HL-60 (cell line): ENCODE measurements around the gene RPS24.

Source experiments
- DNase-seq, 2 experiments: peaks; one replicate each; pipeline ENCODE4 v3.0.0-alpha.2; 2010 to 2020; ENCODE audit warnings: low read depth in 1 of 2, low spot score in 1 of 2
- H3K27ac ChIP-seq: fragments of 250-450 bp; sonication (Bioruptor Pico); replicated peaks from 2 replicates; pipeline ENCODE4 v1.5.1; 2020; ENCODE audit warnings: mild to moderate bottlenecking, moderate library complexity
- H3K27me3 ChIP-seq: fragments of 250-450 bp; sonication (Bioruptor Pico); 2 replicates; pipeline ENCODE4 v1.5.1; 2021; ENCODE audit warnings: mild to moderate bottlenecking, moderate library complexity; ENCODE audit not compliant: insufficient read depth, poor library complexity, severe bottlenecking
- H3K4me3 ChIP-seq: replicated peaks from 2 replicates; pipeline ENCODE4 v1.5.1; 2011; ENCODE audit warnings: mild to moderate bottlenecking, control low read depth, low read length; ENCODE audit not compliant: insufficient read depth
- GABPA ChIP-seq: IDR thresholded peaks from 2 replicates; pipeline ENCODE4 v1.6.1; 2012; ENCODE audit warnings: low read depth
- POLR2AphosphoS5 ChIP-seq: IDR thresholded peaks from 2 replicates; pipeline ENCODE4 v1.6.1; 2012; ENCODE audit warnings: low read depth
- SPI1 ChIP-seq: IDR thresholded peaks from 2 replicates; pipeline ENCODE4 v1.6.1; 2012; ENCODE audit warnings: low read depth, mild to moderate bottlenecking, borderline replicate concordance
- TF ChIP-seq, protein P1 (sequence below): IDR thresholded peaks from one replicate; pipeline ENCODE4 v1.5.1; 2011; ENCODE audit warnings: low read length, control low read depth, inconsistent platforms; ENCODE audit not compliant: insufficient read depth
- TF ChIP-seq, protein P2 (sequence below): IDR thresholded peaks from 2 replicates; pipeline ENCODE4 v1.6.1; 2012; ENCODE audit warnings: low read depth; ENCODE audit not compliant: insufficient replicate concordance

The RPS24 gene

DNA sequence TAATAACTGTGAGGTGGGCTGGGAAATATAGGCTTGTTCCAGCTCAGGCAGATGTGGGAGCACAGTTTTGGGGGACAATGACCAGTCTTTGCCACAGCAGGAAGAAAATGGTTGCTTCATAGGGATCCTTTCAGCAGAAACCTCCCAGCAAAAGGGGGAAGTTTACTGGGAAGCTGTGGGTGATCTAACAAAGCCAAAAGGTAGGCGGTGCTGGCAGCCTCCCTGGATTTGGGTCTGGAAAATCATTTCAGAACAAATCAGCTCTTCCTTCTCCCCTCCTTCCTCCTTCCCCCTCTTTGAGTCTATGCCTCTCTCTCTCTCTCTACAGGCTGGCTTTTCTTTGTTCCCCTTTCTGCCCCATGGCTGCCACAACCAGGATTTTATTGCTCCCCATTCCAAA, 16.2 kb downstream of the RPS24 start:
- DNase-seq = no peak
- Histone ChIP-seq H3K27ac (no peak overlapping the region), H3K4me3 (no peak overlapping the region), H3K27me3 (no peaks in the 10 kb centered on the region)
- TF ChIP-seq GABPA (no peak), SPI1 (no peak), POLR2AphosphoS5 (no peak)
- TF ChIP-seq, protein P1, sequence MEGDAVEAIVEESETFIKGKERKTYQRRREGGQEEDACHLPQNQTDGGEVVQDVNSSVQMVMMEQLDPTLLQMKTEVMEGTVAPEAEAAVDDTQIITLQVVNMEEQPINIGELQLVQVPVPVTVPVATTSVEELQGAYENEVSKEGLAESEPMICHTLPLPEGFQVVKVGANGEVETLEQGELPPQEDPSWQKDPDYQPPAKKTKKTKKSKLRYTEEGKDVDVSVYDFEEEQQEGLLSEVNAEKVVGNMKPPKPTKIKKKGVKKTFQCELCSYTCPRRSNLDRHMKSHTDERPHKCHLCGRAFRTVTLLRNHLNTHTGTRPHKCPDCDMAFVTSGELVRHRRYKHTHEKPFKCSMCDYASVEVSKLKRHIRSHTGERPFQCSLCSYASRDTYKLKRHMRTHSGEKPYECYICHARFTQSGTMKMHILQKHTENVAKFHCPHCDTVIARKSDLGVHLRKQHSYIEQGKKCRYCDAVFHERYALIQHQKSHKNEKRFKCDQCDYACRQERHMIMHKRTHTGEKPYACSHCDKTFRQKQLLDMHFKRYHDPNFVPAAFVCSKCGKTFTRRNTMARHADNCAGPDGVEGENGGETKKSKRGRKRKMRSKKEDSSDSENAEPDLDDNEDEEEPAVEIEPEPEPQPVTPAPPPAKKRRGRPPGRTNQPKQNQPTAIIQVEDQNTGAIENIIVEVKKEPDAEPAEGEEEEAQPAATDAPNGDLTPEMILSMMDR = no peak
- TF ChIP-seq, protein P2, sequence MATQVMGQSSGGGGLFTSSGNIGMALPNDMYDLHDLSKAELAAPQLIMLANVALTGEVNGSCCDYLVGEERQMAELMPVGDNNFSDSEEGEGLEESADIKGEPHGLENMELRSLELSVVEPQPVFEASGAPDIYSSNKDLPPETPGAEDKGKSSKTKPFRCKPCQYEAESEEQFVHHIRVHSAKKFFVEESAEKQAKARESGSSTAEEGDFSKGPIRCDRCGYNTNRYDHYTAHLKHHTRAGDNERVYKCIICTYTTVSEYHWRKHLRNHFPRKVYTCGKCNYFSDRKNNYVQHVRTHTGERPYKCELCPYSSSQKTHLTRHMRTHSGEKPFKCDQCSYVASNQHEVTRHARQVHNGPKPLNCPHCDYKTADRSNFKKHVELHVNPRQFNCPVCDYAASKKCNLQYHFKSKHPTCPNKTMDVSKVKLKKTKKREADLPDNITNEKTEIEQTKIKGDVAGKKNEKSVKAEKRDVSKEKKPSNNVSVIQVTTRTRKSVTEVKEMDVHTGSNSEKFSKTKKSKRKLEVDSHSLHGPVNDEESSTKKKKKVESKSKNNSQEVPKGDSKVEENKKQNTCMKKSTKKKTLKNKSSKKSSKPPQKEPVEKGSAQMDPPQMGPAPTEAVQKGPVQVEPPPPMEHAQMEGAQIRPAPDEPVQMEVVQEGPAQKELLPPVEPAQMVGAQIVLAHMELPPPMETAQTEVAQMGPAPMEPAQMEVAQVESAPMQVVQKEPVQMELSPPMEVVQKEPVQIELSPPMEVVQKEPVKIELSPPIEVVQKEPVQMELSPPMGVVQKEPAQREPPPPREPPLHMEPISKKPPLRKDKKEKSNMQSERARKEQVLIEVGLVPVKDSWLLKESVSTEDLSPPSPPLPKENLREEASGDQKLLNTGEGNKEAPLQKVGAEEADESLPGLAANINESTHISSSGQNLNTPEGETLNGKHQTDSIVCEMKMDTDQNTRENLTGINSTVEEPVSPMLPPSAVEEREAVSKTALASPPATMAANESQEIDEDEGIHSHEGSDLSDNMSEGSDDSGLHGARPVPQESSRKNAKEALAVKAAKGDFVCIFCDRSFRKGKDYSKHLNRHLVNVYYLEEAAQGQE = no peak

DNA sequence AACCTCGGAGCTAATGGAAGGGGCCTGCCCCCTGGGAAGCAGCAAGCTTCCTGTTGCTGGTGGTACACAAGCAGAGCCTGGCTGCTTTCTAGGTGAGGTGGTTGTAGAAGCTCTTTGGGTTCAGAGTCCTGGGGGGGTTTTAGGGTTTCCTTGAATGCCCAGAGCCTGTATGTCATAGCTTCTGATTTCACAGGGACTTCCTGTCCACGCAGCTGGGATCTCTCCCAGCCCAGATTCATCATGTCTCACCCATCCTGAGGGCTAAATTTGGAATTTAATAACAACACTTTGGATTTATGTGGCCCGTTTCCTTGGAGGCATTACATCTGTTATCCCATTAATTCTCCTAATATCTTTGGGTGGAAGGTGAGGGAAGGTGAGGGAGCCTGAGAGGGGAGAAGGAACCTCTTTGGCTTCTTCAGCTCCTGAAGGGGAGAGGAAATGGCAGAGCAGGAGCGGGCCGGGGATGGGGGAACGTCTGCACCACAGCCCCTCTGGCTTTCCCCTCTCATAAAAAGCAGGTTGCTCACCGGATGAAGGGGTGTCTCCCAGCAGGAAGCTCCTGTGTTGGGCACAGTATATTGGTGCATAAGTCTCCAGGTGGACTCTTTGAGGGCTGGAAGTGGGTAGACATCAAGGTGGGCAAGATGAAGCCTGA, 19.7 kb downstream of the RPS24 start:
- Histone ChIP-seq H3K27ac (no peak overlapping the region), H3K4me3 (no peak overlapping the region), H3K27me3 (no peaks in the 10 kb centered on the region)
- TF ChIP-seq SPI1 (no peak), GABPA (no peak), POLR2AphosphoS5 (no peak)
- TF ChIP-seq, protein P1 = no peak
- TF ChIP-seq, protein P2 = no peak
- no peak for DNase-seq

DNA sequence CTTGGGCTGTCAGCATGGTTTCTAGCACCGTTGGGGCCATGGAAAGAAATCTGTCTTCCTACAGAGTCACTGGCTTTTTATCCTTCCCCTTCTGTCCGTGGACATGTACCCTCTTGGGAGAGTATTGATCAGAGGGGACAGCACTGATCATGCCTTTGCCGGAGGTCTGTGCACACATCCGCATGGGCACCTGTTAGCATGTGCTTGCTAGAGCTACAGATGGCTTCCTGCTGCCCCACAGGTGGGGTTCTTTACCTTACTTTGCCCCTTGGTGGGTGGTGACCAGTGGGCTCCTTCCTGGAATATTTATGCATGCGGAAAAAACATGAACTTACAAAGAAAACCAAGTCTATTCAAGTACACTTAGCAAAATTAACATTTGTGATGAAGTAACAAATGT, 24.9 kb downstream of the RPS24 start:
- TF ChIP-seq SPI1 = no peak
- no peak for TF ChIP-seq POLR2AphosphoS5
- no peak for TF ChIP-seq GABPA
- TF ChIP-seq, protein P1 = no peak
- TF ChIP-seq, protein P2 = no peak
- no peak overlapping the region for H3K27ac ChIP-seq
- no peak overlapping the region for H3K4me3 ChIP-seq
- H3K27me3 ChIP-seq = no peaks in the 10 kb centered on the region
- no peak for DNase-seq
